Hair follicle dermal papilla cell (primary cell): Measurements from ENCODE around the gene ETFRF1. TPM values are rescaled to one million over a fixed set of nuclear protein-coding genes. Genes with fewer than 3 reads are reported as not detected.

Source experiments
- total RNA-seq: library from RNA; depleted of rRNA; stranded (reverse); fragments of >200 nt; gene quantifications from 2 replicates; pipeline ENCODE4 v1.2.3, GENCODE V29; 2012

The ETFRF1 gene
- total RNA-seq = 12.0 and 17.2 TPM in 2 replicates

GRCh38 chr12:25195056-25195971, at the start of gene ETFRF1, which contains the start of gene DNAI7:
Gene ETFRF1, plus strand, starts transcription at chr12:25195237. Its CDS starts 8,720 bp downstream, at chr12:25203957.
Gene DNAI7, minus strand, starts transcription at chr12:25195160. Its CDS starts 82 bp downstream, at chr12:25195078.

GRCh38 chr12:25250744-25251730, 56.0 kb downstream of the ETFRF1 start, which contains the start of gene KRAS:
Gene KRAS, minus strand, starts transcription at chr12:25250929.

Other genes with a start within 250 kb of the ETFRF1 start
- gene BCAT1, start 246.1 kb upstream of the ETFRF1 start, total RNA-seq = 15.6 and 20.0 TPM in 2 replicates
- gene DNAI7, start 77 bp upstream of the ETFRF1 start, total RNA-seq = 0.12 TPM in 1 of 2 replicates, not detected in the other
- gene KRAS, start 55.7 kb downstream of the ETFRF1 start, total RNA-seq = 16.3 and 17.0 TPM in 2 replicates